Esophagus muscularis mucosa (tissue), 4 donors: ENCODE data around the gene SYCP2.

ENCODE experiments used
- EP300 ChIP-seq: sonication (generic); formaldehyde crosslinking; IDR thresholded peaks from one replicate; pipeline ENCODE4 v1.6.1; 2017; ENCODE audit warnings: antibody characterized with exemption
- POLR2A ChIP-seq: fragments of 450-650 bp; IDR thresholded peaks from one replicate; pipeline ENCODE4 v1.6.1; 2017; ENCODE audit warnings: antibody characterized with exemption, moderate library complexity, mild to moderate bottlenecking, low read depth
- POLR2AphosphoS5 ChIP-seq, 2 donors: sonication (generic); formaldehyde crosslinking; IDR thresholded peaks; one replicate each; pipeline ENCODE4 v1.6.1; 2017; ENCODE audit warnings: antibody characterized with exemption in 2 of 2
- TF ChIP-seq, protein P1 (sequence below), 3 experiments: fragments of 200-600 bp in 2 of 3; fragments of 450-650 bp in 1 of 3; sonication (generic) in 2 of 3; IDR thresholded peaks; one replicate each; pipeline ENCODE4 v1.5.1; 2017 to 2019; ENCODE audit warnings: antibody characterized with exemption in 3 of 3, mild to moderate bottlenecking in 2 of 3, moderate library complexity in 1 of 3

DNA sequence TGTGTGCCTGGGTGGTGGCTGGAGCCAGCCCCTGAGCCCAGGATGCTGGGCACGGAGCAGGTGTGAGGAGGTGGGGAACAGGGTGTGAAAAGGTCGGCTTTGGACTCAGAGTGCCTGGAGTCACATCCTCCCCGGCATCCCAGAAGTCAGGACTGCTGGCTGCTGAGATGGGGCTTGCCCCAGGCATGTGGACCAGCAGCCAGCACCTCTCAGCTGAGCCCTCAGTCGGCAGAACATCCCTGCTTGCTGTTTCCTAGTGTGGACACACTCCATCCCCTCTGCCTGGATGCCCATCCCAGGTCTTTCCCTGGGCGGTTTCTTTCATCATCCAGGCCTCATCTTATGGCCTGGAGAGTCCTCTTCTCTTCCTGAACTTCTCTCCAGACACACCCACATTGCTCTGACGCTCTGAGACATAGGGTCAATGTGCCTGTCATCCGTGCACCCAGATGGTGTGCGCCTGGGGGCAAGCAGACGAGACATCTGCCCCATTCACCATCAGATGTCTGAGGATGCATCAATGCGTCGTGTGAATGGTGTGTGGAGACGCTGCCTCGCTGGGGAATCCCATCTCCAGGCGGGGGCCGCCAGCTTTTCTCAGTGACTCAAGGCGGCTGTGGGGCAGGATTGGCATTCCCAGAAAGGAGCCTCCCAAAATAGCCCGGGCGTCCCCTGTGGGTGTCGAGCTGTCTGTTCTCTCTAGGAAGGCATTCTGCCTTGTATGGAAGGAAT is 104.2 kb downstream of the SYCP2 start:
- TF ChIP-seq POLR2AphosphoS5 (IDR thresholded peaks at IDR 0.05) (no peak), POLR2A (no peak), EP300 (no peak)
- TF ChIP-seq, protein P1, sequence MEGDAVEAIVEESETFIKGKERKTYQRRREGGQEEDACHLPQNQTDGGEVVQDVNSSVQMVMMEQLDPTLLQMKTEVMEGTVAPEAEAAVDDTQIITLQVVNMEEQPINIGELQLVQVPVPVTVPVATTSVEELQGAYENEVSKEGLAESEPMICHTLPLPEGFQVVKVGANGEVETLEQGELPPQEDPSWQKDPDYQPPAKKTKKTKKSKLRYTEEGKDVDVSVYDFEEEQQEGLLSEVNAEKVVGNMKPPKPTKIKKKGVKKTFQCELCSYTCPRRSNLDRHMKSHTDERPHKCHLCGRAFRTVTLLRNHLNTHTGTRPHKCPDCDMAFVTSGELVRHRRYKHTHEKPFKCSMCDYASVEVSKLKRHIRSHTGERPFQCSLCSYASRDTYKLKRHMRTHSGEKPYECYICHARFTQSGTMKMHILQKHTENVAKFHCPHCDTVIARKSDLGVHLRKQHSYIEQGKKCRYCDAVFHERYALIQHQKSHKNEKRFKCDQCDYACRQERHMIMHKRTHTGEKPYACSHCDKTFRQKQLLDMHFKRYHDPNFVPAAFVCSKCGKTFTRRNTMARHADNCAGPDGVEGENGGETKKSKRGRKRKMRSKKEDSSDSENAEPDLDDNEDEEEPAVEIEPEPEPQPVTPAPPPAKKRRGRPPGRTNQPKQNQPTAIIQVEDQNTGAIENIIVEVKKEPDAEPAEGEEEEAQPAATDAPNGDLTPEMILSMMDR (IDR thresholded peaks at IDR 0.05), result no peak
